Heart left ventricle (tissue), 16 donors: Measurements from ENCODE around the gene IL15RA. TPM values are rescaled to one million over a fixed set of nuclear protein-coding genes. Genes with fewer than 3 reads are reported as not detected.
A peak's percentile ranks its signal among the peaks of the same experiment; 100 is the strongest.

Source experiments
- ATAC-seq, 4 donors: fragments of 200-7000 bp; cut with Tn5 transposase; one replicate each; pipeline ENCODE4 v1.9.1; 2020 to 2022; ENCODE audit warnings: moderate library complexity in 4 of 4, mild to moderate bottlenecking in 3 of 4, moderate number of reproducible peaks in 1 of 4
- DNase-seq, 5 donors: peaks; one replicate each; pipeline ENCODE4 v3.0.0-alpha.2; 2020
- H3K27ac ChIP-seq, 12 donors: fragments of 200-600 bp; sonication (generic) in 4 of 12; one replicate each; pipeline versions ENCODE4 v1.5.0 to v1.8.0; 2016 to 2022; ENCODE audit warnings: mild to moderate bottlenecking in 2 of 12
- H3K27me3 ChIP-seq, 9 donors: fragments of 200-600 bp; sonication (generic) in 2 of 9; one replicate each; pipeline versions ENCODE4 v1.5.1 to v1.8.0; 2016 to 2022; ENCODE audit warnings: mild to moderate bottlenecking in 3 of 9
- H3K36me3 ChIP-seq, 9 donors: fragments of 200-600 bp; sonication (generic) in 2 of 9; one replicate each; pipeline versions ENCODE4 v1.5.0 to v1.8.0; 2018 to 2022; ENCODE audit warnings: mild to moderate bottlenecking in 2 of 9
- H3K4me1 ChIP-seq, 12 donors: fragments of 200-600 bp; sonication (generic) in 4 of 12; one replicate each; pipeline versions ENCODE4 v1.5.0 to v1.8.0; 2016 to 2022; ENCODE audit warnings: mild to moderate bottlenecking in 3 of 12
- H3K4me3 ChIP-seq, 12 donors: fragments of 200-600 bp; sonication (generic) in 4 of 12; one replicate each; pipeline versions ENCODE4 v1.5.0 to v1.8.0; 2017 to 2022; ENCODE audit warnings: mild to moderate bottlenecking in 9 of 12, moderate library complexity in 4 of 12
- H3K9me3 ChIP-seq, 12 donors: fragments of 200-600 bp; sonication (generic) in 4 of 12; one replicate each; pipeline versions ENCODE4 v1.5.0 to v1.8.0; 2016 to 2022; ENCODE audit warnings: mild to moderate bottlenecking in 1 of 12
- CTCF ChIP-seq, 12 donors: fragments of 200-600 bp; sonication (generic) in 4 of 12; IDR thresholded peaks; one replicate each; pipeline versions ENCODE4 v1.5.0 to v1.8.0; 2018 to 2022; ENCODE audit warnings: antibody characterized with exemption in 12 of 12, mild to moderate bottlenecking in 5 of 12
- POLR2A ChIP-seq, 2 donors: fragments of 450-650 bp; IDR thresholded peaks; one replicate each; pipeline ENCODE4 v1.6.1; 2017; ENCODE audit warnings: antibody characterized with exemption in 2 of 2, mild to moderate bottlenecking in 2 of 2, moderate library complexity in 2 of 2
- WGBS, 4 donors: extraction: QIAGEN DNeasy Blood & Tissue Kit in 2 of 4; methylation state at CpG; one replicate each; pipeline versions ENCODE4 v1.1.5 to v1.1.7; 2013 to 2018; 5-methylcytosine and 5-hydroxymethylcytosine counted together
- intact Hi-C, 10 donors: fragments of 100-400 bp; cut with DNase I; formaldehyde crosslinking; loops; one replicate each; pipeline versions ENCODE4 v1.11.1 to v1.14.2; 2022
- polyA plus RNA-seq, 2 donors: library from polyadenylated mRNA; stranded (reverse); fragments of 200-250 nt; gene quantifications; one replicate each; pipeline ENCODE4 v1.2.3, GENCODE V29; 2013
- total RNA-seq, 9 donors: library from RNA; depleted of rRNA in 2 of 9; stranded (reverse); fragments of >200 nt in 2 of 9; fragmentation: NEBNext Ultra II Directional in 3 of 9; extraction: Animal tissue kit (Norgen Biotek cat#: 25700) in 3 of 9; gene quantifications; one replicate each; pipeline versions ENCODE4 v1.1.0 to v1.2.4, GENCODE V29; 2016 to 2023
- donor health status: ischemic (EF 13 %, LVEDD 7.1; RV severe dilation, severe dysfunction).
- donor health status: healthy with polysubstance abuse.
- donor health status: DM: no; HTN: yes; CAD: no.
- donor health status: DM: no; HTN: no; CAD: no.
- donor health status: ischemic (EF 25% LVEDD 6.9; RV normal size, moderate dysfunction).
- donor health status: ischemic (EF 25% LVEDD 5.7; RV mildly dilated, moderate dysfunction).
- donor health status: healthy.
- donor health status: DM: yes; HTN: yes; CAD: no.
- donor health status: ischemic (EF 35%, LVEDD 5.7; RV mildly dilated, moderate dysfunction).
- donor health status: nonischemic (EF 11% LVEDD 7.7; RV severe dilation, severe dysfunction).
- donor health status: DM: yes; HTN: yes; CAD: no.
- donor health status: PGD.
- donor health status: ischemic (EF 29% LVEDD 5.4; RV normal size, mild dysfunction).
- donor health status: nonischemic (EF 23%, LVEDD 6.1; RV moderate dilation, normal function).

IL15RA gene
- total and polyA plus RNA-seq, 11 donors = 2.2 to 41.1 (median 6.6) TPM

DNA sequence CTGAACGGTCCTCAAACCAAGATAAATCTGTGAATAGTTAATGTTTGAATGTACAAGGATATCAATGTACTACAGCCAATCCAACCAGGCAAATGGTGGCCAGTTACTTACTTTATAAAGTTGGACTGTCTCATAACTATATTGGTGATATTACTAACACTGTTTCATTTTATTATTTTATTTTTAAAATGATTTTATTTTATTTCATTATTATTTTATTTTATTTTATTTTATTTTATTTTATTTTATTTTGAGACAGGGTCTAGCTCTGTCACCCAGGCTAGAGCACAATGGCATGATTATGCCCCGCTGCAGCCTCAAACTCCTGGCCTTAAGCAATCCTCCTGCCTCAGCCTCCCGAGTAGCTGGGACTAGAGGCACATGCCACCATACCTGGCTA lies 6.8 kb downstream of the IL15RA start:
- Histone ChIP-seq H3K9me3 (no peaks in the 10 kb centered on the region), H3K36me3 (peaks cover 0 to 19% (median 0%) of the 10 kb centered on the region in 9 donors), H3K27ac (peak overlapping the region in 9 of 12 donors; percentile 47 to 86 (median 66)), H3K4me1 (peaks cover 0 to 56% (median 12%) of the 10 kb centered on the region in 12 donors), H3K27me3 (no peaks in the 10 kb centered on the region), H3K4me3 (no peak overlapping the region)
- 89 to 95% (median 93%) methylated on average over 3 of the region's 3 CpGs for WGBS, 4 donors
- DNase-seq (no peak), ATAC-seq (no peak)
- intact Hi-C loops = no loop called here
- TF ChIP-seq CTCF (IDR thresholded peaks at IDR 0.05) (no peak), POLR2A (IDR thresholded peaks at IDR 0.05) (no peak)

DNA sequence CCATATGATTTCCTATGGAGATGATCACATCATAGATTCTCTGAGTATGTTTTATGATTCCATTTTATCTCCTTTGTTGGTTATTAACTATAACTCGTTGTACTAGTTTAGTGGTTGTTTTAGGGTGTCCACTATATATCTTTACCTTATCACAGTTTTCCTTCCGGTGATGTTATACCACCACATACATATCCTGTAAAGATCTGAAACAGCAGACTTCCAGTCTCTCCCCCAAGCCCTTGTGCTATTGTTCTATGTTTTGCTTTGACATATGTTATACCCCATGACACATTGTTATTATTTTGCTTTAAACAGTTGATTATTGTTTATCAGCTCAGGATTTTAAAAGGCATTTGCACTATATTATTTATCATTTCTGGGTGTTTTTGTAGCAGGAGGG lies 7.3 kb downstream of the IL15RA start:
- 81 to 92% (median 90%) methylated on average over 2 of the region's 2 CpGs for WGBS, 4 donors
- no peak for ATAC-seq
- Histone ChIP-seq H3K4me1 (peaks cover 0 to 51% (median 12%) of the 10 kb centered on the region in 12 donors), H3K27ac (peak overlapping the region in 2 of 12 donors; percentile 82 to 86), H3K9me3 (no peaks in the 10 kb centered on the region), H3K27me3 (no peaks in the 10 kb centered on the region), H3K4me3 (no peak overlapping the region), H3K36me3 (peaks cover 0 to 24% (median 0%) of the 10 kb centered on the region in 9 donors)
- intact Hi-C loops = no loop called here
- no peak for TF ChIP-seq CTCF (IDR thresholded peaks at IDR 0.05)
- TF ChIP-seq POLR2A (IDR thresholded peaks at IDR 0.05) = no peak
- no peak for DNase-seq

GRCh38 chr10:5968681-5969453 lies 8.5 kb downstream of the IL15RA start:
- Histone ChIP-seq H3K4me1 (peaks cover 0 to 39% (median 12%) of the 10 kb centered on the region in 12 donors), H3K27ac (no peak overlapping the region), H3K27me3 (no peaks in the 10 kb centered on the region), H3K4me3 (no peak overlapping the region), H3K36me3 (peaks cover 0 to 36% (median 0%) of the 10 kb centered on the region in 9 donors), H3K9me3 (no peaks in the 10 kb centered on the region)
- DNase-seq (no peak), ATAC-seq (no peak)
- intact Hi-C loops = no loop called here
- TF ChIP-seq CTCF (IDR thresholded peaks at IDR 0.05) (no peak), POLR2A (IDR thresholded peaks at IDR 0.05) (no peak)
- 91 to 92% (median 92%) methylated on average over 8 to 9 of the region's 9 CpGs for WGBS, 4 donors

GRCh38 chr10:5968037-5968680 lies 9.2 kb downstream of the IL15RA start:
- Histone ChIP-seq H3K36me3 (peaks cover 0 to 43% (median 6%) of the 10 kb centered on the region in 9 donors), H3K4me1 (peaks cover 0 to 34% (median 12%) of the 10 kb centered on the region in 12 donors), H3K4me3 (no peak overlapping the region), H3K27ac (no peak overlapping the region), H3K27me3 (no peaks in the 10 kb centered on the region), H3K9me3 (no peaks in the 10 kb centered on the region)
- intact Hi-C loops = no loop called here
- TF ChIP-seq POLR2A (IDR thresholded peaks at IDR 0.05) (no peak), CTCF (IDR thresholded peaks at IDR 0.05) (no peak)
- ATAC-seq (no peak), DNase-seq (no peak)
- 83 to 97% (median 87%) methylated on average over 5 of the region's 5 CpGs for WGBS, 4 donors
